ENCODE measurements around the gene UCK1.

UCK1 gene

GRCh38 chr9:131546336-131547084 is 15.4 kb upstream of the UCK1 start:
- no peak for TF ChIP-seq CTCF (IDR thresholded peaks at IDR 0.05; ENCODE audit: extremely low read depth, missing control alignments)
- no peak for DNase-seq (ENCODE audit: low spot score)

DNA sequence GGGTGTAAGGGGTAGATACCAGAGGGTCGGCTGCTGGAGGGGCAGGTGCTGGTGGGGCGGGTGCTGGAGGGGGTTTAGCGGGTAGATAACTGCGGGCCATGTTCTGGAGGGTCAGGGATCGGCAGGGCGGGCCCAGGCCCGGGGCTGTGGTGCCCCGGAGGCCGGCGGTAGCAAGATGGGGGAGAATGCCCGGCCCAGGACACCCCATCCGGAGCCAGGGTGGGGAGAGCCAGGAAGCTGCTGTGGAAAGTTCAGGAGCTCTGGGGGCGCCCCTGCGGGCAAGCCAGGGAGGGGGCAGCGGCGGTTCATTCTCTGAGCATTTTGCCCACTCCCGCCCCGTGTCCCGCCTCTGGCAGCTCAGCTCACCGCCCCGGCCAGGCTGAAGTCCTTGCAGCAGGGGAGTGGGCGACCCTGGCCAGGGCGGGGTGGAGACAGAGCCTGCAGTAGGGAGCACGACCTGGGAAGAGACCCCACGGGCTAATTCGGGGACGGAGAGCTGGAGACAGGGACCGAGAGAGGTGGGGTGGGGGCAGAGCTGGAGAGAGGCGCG is 14.8 kb upstream of the UCK1 start:
- DNase-seq (ENCODE audit: low spot score) = no peak
- TF ChIP-seq CTCF (IDR thresholded peaks at IDR 0.05; ENCODE audit: extremely low read depth, missing control alignments) = no peak

DNA sequence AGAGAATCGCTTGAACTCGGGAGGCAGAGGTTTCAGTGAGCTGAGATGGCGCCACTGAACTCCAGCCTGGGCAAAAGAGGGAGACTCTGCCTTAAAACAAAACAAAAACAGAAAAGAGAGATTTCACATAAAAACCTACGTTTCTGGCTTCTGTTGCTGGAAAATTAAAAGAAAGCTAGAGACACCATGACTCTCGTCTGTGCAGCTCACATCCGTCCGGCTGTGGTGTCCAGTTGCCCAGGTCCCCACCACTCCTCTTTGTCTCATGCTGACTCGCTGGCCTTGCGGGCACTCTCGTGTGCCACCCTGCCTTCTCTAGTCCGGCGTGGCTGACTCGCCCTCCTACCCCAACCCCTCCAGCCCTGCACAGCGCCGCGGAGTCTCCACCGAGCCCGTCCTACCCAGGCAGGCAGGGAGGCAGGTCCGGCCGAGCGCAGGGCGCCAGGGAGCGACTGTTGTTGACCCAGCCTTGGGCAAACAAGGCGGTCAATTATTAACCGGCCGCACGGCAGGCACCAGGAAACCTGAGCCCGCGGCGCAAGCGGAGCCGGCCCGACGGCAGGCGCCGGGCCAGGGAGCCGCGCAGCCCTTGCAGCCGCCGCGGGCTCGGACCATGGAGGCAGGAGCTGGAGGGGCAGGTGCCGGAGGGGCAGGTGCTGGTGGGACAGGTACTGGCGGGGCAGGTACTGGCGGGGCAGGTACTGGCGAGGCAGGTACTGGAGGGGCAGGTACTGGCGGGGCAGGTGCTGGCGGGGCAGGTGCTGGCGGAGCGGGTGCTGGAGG is 14.1 kb upstream of the UCK1 start, which contains the start of gene PRRT1B:
Gene PRRT1B (plus strand): TSS at position 521 of the 783 bp plus-strand sequence. CDS start 93 bp downstream, at position 614.
- DNase-seq (ENCODE audit: low spot score) = no peak
- no peak for TF ChIP-seq CTCF (IDR thresholded peaks at IDR 0.05; ENCODE audit: extremely low read depth, missing control alignments)

DNA sequence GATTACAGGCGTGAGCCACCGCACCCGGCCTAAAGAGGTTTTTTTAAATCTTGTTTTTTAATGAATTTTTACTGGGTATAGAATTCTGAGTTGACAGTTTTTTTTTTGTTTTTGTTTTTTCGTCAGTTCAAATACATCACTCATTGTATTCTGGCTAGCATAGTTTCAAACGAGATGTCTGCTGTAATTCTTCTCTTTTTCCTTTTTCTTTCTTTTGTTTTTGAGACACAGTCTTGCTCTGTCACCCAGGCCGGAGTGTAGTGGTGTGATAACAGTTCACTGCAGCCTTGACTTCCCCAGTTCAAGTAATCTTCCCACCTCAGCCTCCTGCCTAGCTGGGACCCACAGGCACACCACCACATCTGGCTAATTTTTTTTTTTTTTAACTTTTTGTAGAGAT is 12.1 kb upstream of the UCK1 start:
- TF ChIP-seq CTCF (IDR thresholded peaks at IDR 0.05; ENCODE audit: extremely low read depth, missing control alignments) = no peak
- DNase-seq (ENCODE audit: low spot score) = no peak

DNA sequence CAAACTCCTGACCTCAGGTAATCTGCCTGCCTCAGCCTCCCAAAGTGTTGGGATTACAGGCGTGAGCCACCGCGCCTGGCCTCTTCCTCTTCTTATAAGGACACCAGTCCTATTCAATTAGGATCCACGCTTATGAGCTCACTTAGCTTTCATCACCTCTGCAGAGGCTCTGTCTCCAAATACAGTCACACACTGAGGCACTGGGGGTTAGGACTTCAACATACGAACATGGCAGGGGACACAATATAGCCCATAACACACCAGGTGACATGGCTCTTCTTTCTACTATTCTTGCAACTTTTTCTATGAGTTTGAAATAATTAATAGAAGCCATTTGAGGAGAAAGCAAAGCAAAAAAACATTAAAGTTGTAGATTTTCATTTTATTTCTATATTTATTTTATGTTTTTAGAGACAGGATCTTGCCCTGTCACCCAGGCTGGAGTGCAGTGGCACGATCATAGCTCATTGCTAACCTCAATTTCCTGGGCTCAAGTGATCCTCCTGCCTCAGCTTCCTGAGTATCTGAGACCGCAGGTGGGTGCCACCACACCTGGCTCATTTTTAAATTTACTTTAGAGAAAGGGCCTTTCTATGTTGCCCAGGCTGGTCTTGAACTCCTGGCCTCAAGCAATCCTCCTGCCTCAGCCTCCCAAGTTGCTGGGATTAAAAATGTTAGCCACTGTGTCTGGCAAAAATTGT is 8.3 kb upstream of the UCK1 start:
- no peak for TF ChIP-seq CTCF (IDR thresholded peaks at IDR 0.05; ENCODE audit: extremely low read depth, missing control alignments)
- DNase-seq (ENCODE audit: low spot score) = no peak

DNA sequence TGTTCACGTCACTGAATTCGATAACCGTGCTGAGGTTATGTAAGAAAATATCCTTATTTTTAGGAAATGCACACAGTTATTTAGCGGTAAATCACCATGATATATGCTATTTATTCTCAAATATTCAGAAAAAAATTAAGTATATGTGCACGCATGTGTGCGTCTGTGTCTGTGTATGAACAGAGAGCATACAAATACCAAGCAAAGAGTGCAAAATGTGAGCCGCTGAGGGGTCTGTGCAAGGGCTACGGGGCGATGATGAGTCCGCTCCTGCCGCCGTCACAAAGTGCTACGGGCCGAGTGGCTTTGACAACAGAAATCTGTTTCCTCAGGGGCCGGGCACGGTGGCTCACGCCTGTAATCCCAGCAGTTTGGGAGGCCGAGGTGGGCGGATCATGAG is 6.9 kb upstream of the UCK1 start:
- no peak for DNase-seq (ENCODE audit: low spot score)
- TF ChIP-seq CTCF (IDR thresholded peaks at IDR 0.05; ENCODE audit: extremely low read depth, missing control alignments) = no peak
